ENCODE results near the gene MAFB. TPM values are rescaled to one million over a fixed set of nuclear protein-coding genes. Genes with fewer than 3 reads are reported as not detected.

MAFB gene
- total RNA-seq, 1 experiment from 2014 or later = 0.85 TPM

DNA sequence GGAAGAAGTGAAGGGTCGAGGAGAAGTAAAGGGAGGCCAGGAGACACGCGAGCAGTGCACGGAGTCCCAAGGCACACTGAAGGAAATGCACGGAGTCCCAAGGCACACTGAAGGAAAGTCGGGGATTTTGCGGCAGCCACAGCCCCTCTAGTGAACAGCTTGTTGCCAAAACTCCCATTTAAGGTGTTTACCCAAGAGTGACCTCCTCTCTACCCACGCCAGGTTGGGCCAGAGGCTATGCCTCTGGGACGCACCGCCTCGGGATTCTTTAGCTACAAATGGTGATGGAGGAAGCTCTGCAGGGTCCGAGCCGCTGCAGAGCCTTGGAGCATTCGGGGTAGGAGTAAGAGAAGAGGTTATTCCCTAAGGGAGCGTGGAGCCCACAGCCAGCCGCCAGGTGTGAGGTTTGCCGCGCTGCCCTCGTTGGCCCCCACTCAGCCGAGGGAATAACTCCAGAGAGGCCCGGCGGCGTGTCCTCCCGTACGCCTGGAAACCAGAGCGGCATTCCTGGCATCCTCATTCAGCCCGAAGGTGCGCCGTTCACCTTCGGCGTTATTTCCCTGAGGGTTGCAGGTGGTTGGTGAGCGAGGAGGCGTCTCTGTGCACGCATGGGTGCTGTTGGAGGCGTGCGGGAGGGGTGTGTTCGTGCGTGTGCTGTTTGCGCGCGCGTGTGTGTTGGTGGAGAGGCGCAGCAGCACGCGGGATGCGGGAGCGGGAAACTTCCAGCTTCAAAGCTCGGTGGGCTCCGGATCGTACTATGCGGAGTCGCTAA lies 3.4 kb upstream of the MAFB start:
- peak overlapping the region in 1 of 2 experiments; percentile 89; a peak in 4 of 5 replicates for H3K4me3 Mint-ChIP-seq
- Histone ChIP-seq H2BK5ac (ENCODE audit: insufficient read length, low read length) (no peak overlapping the region), H3K79me1 (ENCODE audit: insufficient read depth, low read depth, low read length, poor library complexity, severe bottlenecking) (no peaks in the 10 kb centered on the region), H3K23ac (ENCODE audit: insufficient read length, low read depth, low read length) (no peak overlapping the region), H4K20me1 (ENCODE audit: control insufficient read depth, insufficient read depth, insufficient read length) (no peaks in the 10 kb centered on the region), H4K91ac (ENCODE audit: insufficient read length, low read depth, low read length) (no peak overlapping the region), H3K56ac (ENCODE audit: insufficient read length, low read depth, low read length) (no peak overlapping the region), H3K4ac (ENCODE audit: low read depth, low read length) (no peak overlapping the region), H2BK15ac (ENCODE audit: low read depth, low read length) (no peak overlapping the region), H4K8ac (replicated peaks; ENCODE audit: insufficient read length, low read depth, low read length) (no peak overlapping the region), H2BK12ac (ENCODE audit: insufficient read length, low read depth, low read length) (no peak overlapping the region), H3K18ac (ENCODE audit: insufficient read length, low read depth, low read length) (no peak overlapping the region), H3K27ac (ENCODE audit: insufficient read length, low read depth, low read length) (no peak overlapping the region), H3T11ph (ENCODE audit: low read length) (no peak overlapping the region), H4K5ac (ENCODE audit: insufficient read length, low read depth, low read length) (no peak overlapping the region), H3K9me3 (ENCODE audit: control insufficient read depth, low read depth, low read length) (no peaks in the 10 kb centered on the region), H2BK20ac (ENCODE audit: low read depth, low read length, poor library complexity, severe bottlenecking) (no peak overlapping the region), H3K23me2 (ENCODE audit: insufficient read length, low read depth, low read length, poor library complexity, severe bottlenecking) (peaks cover 17% of the 10 kb centered on the region), H3K79me2 (ENCODE audit: insufficient read depth, low read length) (no peaks in the 10 kb centered on the region), H2AK5ac (ENCODE audit: insufficient read length, low read length) (no peak overlapping the region), H2BK120ac (ENCODE audit: low read depth, low read length, poor library complexity, severe bottlenecking) (no peak overlapping the region), H3K27me3 (ENCODE audit: insufficient read depth, low read length) (peaks cover 73% of the 10 kb centered on the region), H3K9ac (ENCODE audit: extremely low read depth, insufficient read length, low read length) (no peak overlapping the region), H3K14ac (ENCODE audit: insufficient read depth, low read length) (no peak overlapping the region), H3K4me1 (ENCODE audit: insufficient read depth, low read length) (no peaks in the 10 kb centered on the region), H2AFZ (ENCODE audit: low read length) (no peak overlapping the region), H3K4me2 (ENCODE audit: insufficient read depth, insufficient read length, low read length) (peak overlapping the region; percentile 62)
- TF ChIP-seq, protein P1, sequence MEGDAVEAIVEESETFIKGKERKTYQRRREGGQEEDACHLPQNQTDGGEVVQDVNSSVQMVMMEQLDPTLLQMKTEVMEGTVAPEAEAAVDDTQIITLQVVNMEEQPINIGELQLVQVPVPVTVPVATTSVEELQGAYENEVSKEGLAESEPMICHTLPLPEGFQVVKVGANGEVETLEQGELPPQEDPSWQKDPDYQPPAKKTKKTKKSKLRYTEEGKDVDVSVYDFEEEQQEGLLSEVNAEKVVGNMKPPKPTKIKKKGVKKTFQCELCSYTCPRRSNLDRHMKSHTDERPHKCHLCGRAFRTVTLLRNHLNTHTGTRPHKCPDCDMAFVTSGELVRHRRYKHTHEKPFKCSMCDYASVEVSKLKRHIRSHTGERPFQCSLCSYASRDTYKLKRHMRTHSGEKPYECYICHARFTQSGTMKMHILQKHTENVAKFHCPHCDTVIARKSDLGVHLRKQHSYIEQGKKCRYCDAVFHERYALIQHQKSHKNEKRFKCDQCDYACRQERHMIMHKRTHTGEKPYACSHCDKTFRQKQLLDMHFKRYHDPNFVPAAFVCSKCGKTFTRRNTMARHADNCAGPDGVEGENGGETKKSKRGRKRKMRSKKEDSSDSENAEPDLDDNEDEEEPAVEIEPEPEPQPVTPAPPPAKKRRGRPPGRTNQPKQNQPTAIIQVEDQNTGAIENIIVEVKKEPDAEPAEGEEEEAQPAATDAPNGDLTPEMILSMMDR (conservative IDR thresholded peaks at IDR 0.05) = no peak
- WGBS (ENCODE audit: extremely low coverage, insufficient read length, low lambda C conversion rate) = no CpG with 5 or more reads among the region's 52 CpGs
- H3K36me3 Mint-ChIP-seq (ENCODE audit: insufficient read depth in 1 of 3, low read depth in 3 of 3) = peaks cover 0 to 3% (median 0%) of the 10 kb centered on the region in 3 experiments; a peak in 1 of 7 replicates
- H3K27me3 Mint-ChIP-seq (ENCODE audit: low read depth) = peaks cover 96% of the 10 kb centered on the region
- peaks cover 2 to 5% of the 10 kb centered on the region in 2 experiments; a peak in 4 of 5 replicates for H3K9me3 Mint-ChIP-seq
- H3K4me1 Mint-ChIP-seq = peaks cover 26 to 36% of the 10 kb centered on the region in 2 experiments
- no peak overlapping the region for H3K27ac Mint-ChIP-seq
- peak; percentile 38 for DNase-seq
